ENCODE data around the gene SMIM32. TPM values are rescaled to one million over a fixed set of nuclear protein-coding genes. Genes with fewer than 3 reads are reported as not detected.

The SMIM32 gene
- total and polyA plus RNA-seq, 2 experiments from 2014 or later = 1.9 to 3.9 TPM

GRCh38 chr5:136174021-136174659 lies 18.8 kb downstream of the SMIM32 start:
- H3K9me2 ChIP-seq (replicated peaks; ENCODE audit: insufficient read depth) = no peaks in the 10 kb centered on the region
- WGBS (ENCODE audit: low lambda C conversion rate, missing lambda C conversion rate) = 94% methylated on average over 2 of the region's 2 CpGs

GRCh38 chr5:136169218-136169617 lies 23.7 kb downstream of the SMIM32 start:
- no peaks in the 10 kb centered on the region for H3K9me2 ChIP-seq (replicated peaks; ENCODE audit: insufficient read depth)
- H3K9me3 ChIP-seq (ENCODE audit: low read depth) = no peaks in the 10 kb centered on the region
- no peak overlapping the region for H3K4me2 ChIP-seq
- no peak for TF ChIP-seq EZH2phosphoT487 (IDR thresholded peaks at IDR 0.05; ENCODE audit: low read depth, severe bottlenecking, unreplicated experiment)
- no peak for TF ChIP-seq CTCF (IDR thresholded peaks at IDR 0.05; ENCODE audit: poor library complexity)
- no peak for TF ChIP-seq EZH2 (IDR thresholded peaks at IDR 0.05; ENCODE audit: borderline replicate concordance)
- no peaks in the 10 kb centered on the region for H3K27me3 ChIP-seq
- 98% methylated on average over 3 of the region's 3 CpGs for WGBS (ENCODE audit: low lambda C conversion rate, missing lambda C conversion rate)
- peaks cover 35% of the 10 kb centered on the region for H3K79me2 ChIP-seq
- H3K4me1 ChIP-seq (ENCODE audit: insufficient read depth) = no peaks in the 10 kb centered on the region
- DNase-seq (ENCODE audit: low spot score) = no peak
- no peak overlapping the region for H3K4me3 ChIP-seq
- H3K27ac ChIP-seq = no peak overlapping the region
- no peaks in the 10 kb centered on the region for H4K20me1 ChIP-seq (ENCODE audit: insufficient read depth, poor library complexity, severe bottlenecking)
- H3K36me3 ChIP-seq (replicated peaks; ENCODE audit: insufficient read depth, low read depth) = no peaks in the 10 kb centered on the region
- no peak overlapping the region for H2AFZ ChIP-seq

More at GRCh38 chr5:136174021-136174659, 18.8 kb downstream of the SMIM32 start:
- Histone ChIP-seq H3K27ac (no peak overlapping the region), H4K20me1 (ENCODE audit: insufficient read depth, poor library complexity, severe bottlenecking) (no peaks in the 10 kb centered on the region), H3K4me2 (no peak overlapping the region), H3K79me2 (peaks cover 12% of the 10 kb centered on the region), H3K36me3 (replicated peaks; ENCODE audit: insufficient read depth, low read depth) (no peaks in the 10 kb centered on the region), H3K9me3 (ENCODE audit: low read depth) (no peaks in the 10 kb centered on the region), H2AFZ (no peak overlapping the region), H3K4me3 (no peak overlapping the region), H3K4me1 (ENCODE audit: insufficient read depth) (no peaks in the 10 kb centered on the region), H3K27me3 (no peaks in the 10 kb centered on the region)
- peak; percentile 66 for DNase-seq (ENCODE audit: low spot score)
- TF ChIP-seq CTCF (IDR thresholded peaks at IDR 0.05; ENCODE audit: poor library complexity) (peak; percentile 75), EZH2phosphoT487 (IDR thresholded peaks at IDR 0.05; ENCODE audit: low read depth, severe bottlenecking, unreplicated experiment) (no peak)

- Histone ChIP-seq H3K9me2 (replicated peaks; ENCODE audit: insufficient read depth) (no peaks in the 10 kb centered on the region), H2AFZ (no peak overlapping the region), H3K27ac (no peak overlapping the region), H3K9me3 (ENCODE audit: low read depth) (no peaks in the 10 kb centered on the region), H4K20me1 (ENCODE audit: insufficient read depth, poor library complexity, severe bottlenecking) (no peaks in the 10 kb centered on the region), H3K4me1 (ENCODE audit: insufficient read depth) (no peaks in the 10 kb centered on the region), H3K27me3 (no peaks in the 10 kb centered on the region), H3K36me3 (replicated peaks; ENCODE audit: insufficient read depth, low read depth) (no peaks in the 10 kb centered on the region), H3K4me2 (no peak overlapping the region), H3K4me3 (no peak overlapping the region), H3K79me2 (peaks cover 35% of the 10 kb centered on the region)
- TF ChIP-seq EZH2 (IDR thresholded peaks at IDR 0.05; ENCODE audit: borderline replicate concordance) = no peak
- no peak for TF ChIP-seq CTCF (IDR thresholded peaks at IDR 0.05; ENCODE audit: poor library complexity)
- no peak for TF ChIP-seq EZH2phosphoT487 (IDR thresholded peaks at IDR 0.05; ENCODE audit: low read depth, severe bottlenecking, unreplicated experiment)
- no peak for DNase-seq (ENCODE audit: low spot score)
- 90% methylated on average over 4 of the region's 4 CpGs for WGBS (ENCODE audit: low lambda C conversion rate, missing lambda C conversion rate)
These were observed 26.1 kb downstream of the SMIM32 start for GRCh38 chr5:136166909-136167308.
